GM12801 (cell line): ENCODE data around the gene PAXX.

Experiments
- CTCF ChIP-seq: IDR thresholded peaks from one replicate; pipeline ENCODE4 v1.5.1; 2011; ENCODE audit warnings: control low read depth; ENCODE audit not compliant: insufficient read length; ENCODE audit errors: extremely low read depth

PAXX gene

GRCh38 chr9:136955943-136956335, 36.3 kb upstream of the PAXX start:
- TF ChIP-seq CTCF, result no peak

GRCh38 chr9:136956604-136957003, 35.6 kb upstream of the PAXX start:
- no peak for TF ChIP-seq CTCF

- no peak for TF ChIP-seq CTCF
Observed at GRCh38 chr9:136957461-136957860, 34.8 kb upstream of the PAXX start.

DNA sequence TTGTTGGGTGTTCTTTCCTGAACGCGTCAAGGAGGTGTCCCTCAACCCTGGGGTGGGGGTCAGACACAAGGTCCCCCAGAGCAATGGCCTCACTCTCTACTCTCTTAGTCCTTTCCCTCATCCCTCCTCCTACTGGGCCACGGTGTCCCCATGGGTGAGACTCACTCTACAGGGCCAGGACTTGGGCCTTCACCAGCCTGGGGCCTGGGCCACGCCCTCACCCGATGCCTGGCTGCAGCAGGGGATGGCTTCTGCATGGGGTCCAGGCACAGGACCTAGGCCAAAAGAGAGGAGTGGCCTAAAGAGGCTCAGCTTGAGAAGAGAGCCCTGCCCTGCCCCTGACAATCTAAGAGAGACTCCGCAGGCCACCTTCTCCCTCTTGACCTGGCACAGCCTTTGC, 34.3 kb upstream of the PAXX start:
- TF ChIP-seq CTCF, result no peak

- no peak for TF ChIP-seq CTCF
Observed at GRCh38 chr9:136958473-136958872, 33.7 kb upstream of the PAXX start.

- TF ChIP-seq CTCF, result no peak
Observed at GRCh38 chr9:136958898-136959850, 33.0 kb upstream of the PAXX start.

DNA sequence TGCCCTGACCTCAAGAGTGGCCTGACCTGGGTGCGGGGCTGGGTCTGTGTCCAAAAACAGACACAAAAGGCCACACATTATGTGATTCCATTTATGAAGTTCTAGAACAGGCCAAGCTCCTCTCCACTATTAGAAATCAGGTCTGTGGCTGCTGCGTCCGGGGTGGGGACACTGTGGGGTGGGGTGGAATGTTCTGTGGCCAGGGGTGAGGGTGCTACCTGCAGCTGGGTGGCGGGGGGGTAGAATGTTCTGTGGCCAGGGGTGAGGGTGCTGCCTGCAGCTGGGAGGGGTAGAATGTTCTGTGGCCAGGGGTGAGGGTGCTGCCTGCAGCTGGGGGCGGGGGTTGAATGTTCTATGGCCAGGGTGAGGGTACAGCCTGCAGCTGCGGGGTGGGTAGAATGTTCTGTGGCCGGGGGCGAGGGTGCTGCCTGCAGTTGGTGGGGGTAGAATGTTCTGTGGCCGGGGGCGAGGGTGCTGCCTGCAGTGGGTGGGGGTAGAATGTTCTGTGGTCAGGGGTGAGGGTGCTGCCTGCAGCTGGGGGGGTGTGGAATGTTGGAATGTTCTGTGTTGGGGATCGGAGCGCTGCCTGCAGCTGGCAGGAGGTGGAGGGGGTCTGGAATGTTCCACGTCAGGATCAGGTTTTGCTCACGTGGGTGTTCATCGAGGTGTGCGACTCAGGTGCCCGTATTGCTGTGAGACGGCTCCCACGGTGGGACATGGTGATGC, 31.8 kb upstream of the PAXX start:
- no peak for TF ChIP-seq CTCF
